HG03520 (cell line): ENCODE measurements around the gene HIVEP2.

Experiments used
- ATAC-seq: cut with Tn5 transposase; IDR thresholded peaks from one replicate; pipeline ENCODE4 v1.9.1; 2021; ENCODE audit warnings: mild to moderate bottlenecking, moderate library complexity; ENCODE audit not compliant: unreplicated experiment

The HIVEP2 gene

GRCh38 chr6:142751452-142751851 is 193.5 kb downstream of the HIVEP2 start:
- ATAC-seq: no peak

DNA sequence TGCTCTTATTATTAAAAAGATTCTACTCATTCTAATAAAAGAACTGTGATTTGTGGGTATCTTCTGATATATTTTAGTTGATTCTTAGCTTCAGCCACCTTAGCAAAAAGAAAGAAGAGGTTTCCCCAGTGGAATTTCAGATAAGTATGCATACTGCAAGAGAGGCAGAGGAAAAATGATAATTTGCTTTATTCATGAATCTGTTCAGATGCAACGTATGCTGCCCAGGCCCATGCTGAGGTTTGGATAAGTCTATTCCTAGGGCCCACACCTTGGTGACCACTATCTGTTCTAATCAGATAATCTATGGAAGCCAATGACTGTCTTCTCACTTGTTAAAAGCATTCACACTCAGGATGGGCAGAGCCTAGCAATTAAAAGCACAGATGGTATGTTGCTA is 194.0 kb downstream of the HIVEP2 start:
- no peak for ATAC-seq

- ATAC-seq: no peak
Observed at GRCh38 chr6:142749556-142749955, 195.4 kb downstream of the HIVEP2 start.

DNA sequence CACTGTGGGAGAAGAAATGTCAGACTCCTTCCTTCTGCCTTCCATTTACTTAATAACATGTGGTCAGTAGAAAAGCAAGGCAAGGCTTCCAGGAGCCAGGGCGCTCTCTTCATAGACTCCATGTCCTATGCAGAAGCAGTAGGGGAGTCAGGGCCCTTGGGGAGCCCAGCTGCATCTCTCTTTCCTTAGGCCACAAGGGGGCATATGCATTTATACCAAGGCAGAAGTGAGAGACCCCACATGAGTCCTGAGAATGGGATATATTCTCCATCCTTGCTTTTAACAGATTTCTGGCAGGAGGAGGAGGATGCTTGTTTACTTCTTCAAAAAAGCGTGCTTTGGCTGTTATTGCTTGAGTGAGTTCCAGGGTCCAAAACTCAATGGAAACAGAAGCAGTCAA is 198.5 kb downstream of the HIVEP2 start:
- ATAC-seq: no peak

DNA sequence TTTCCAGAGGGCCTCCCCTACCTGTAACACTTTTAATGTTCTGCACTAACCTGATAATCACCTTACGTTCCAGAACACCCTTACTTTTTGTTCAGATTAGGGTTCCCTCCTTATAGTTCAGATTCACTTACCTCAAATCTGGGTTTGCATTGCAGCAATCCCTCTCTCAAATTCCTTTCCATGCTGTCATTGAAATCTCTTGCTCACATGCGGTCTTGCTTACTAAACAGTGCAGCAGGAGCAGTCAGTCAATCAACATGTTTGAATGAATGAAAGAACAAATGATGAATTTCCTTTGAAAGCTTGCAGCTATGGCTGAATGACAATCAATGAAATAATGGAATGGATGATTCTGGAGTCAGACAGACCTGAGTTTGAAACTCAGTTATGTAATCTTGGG is 200.1 kb downstream of the HIVEP2 start:
- no peak for ATAC-seq

DNA sequence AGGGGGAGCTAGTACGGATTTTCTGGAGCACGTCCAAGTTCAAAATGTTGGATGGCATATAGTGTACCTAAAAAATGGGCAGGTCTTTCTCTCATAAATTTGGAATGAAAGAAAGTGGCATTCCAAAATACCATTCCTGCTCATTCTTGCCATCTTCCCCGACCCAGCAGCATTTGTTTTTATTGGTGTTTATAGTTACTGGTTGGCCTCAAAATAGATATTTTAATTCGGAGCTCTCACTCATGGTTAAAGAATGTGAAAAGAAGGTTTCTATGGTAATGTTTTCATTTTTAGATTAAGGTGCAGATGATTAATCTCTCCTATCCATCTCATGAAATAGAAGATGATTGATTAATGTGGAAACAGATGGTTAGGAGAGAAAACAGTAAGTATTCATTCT is 204.5 kb downstream of the HIVEP2 start:
- no peak for ATAC-seq

- ATAC-seq: no peak
Observed at GRCh38 chr6:142738731-142739130, 206.2 kb downstream of the HIVEP2 start.

DNA sequence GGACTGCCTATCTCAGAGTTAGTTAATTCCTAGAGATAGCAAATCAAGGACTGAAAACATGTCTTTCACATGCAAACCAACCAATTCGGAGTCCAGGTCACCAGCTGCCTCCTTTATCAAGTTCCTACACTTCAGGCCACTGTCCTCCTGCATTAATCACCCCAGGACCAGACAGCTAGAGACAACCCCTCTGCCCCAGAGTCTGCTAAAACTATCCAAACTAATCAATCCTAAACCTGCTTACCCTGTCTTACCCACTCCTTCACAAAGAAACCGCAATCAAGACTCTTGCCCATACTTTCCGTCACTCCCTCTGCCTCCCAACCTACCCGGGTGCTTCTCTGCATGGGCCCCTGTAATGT is 207.0 kb downstream of the HIVEP2 start:
- ATAC-seq: no peak

GRCh38 chr6:142737368-142738034 is 207.5 kb downstream of the HIVEP2 start:
- no peak for ATAC-seq

- no peak for ATAC-seq
Observed at GRCh38 chr6:142735204-142735603, 209.8 kb downstream of the HIVEP2 start.

DNA sequence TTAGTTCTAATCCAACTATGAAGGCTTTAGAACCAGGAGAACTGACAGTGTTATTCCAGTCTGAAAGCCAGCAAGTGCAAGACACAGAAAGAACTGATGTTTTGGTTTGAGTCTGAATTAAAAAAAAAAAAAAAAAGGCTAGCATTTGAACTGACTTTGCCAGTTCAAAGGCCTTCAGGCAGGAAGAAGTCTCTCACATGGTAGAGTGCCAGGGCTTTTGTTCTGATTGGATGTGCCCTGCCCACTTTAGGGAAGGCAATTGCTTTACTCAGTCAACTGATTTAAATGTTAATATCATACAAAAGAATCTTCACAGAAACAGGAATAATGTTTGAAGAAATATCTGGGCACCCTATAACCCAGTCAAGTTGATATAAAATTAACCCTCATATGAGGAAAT is 212.2 kb downstream of the HIVEP2 start:
- no peak for ATAC-seq

GRCh38 chr6:142731611-142732010 is 213.4 kb downstream of the HIVEP2 start:
- ATAC-seq: no peak

GRCh38 chr6:142729618-142730017 is 215.4 kb downstream of the HIVEP2 start:
- ATAC-seq: no peak

GRCh38 chr6:142728910-142729481 is 216.0 kb downstream of the HIVEP2 start:
- ATAC-seq: no peak

DNA sequence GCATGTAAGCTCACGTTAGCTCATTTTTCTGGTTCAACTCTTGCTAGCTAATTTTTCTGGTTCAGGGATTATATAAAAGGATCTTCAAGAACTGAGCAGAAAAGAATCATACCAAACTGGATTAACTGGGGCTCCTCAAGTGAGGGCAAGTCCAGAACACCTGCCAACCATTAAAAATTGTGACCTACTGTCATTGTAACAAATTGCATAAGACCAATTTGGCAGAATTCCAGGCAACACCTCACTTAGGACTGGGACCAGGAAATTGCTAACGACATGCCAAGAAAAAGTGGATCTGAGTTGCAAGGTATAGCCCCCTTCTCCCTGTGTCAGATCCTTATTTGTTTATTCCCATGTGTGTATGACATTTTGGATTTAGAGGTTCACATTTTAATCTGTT is 216.6 kb downstream of the HIVEP2 start:
- no peak for ATAC-seq

- no peak for ATAC-seq
Observed at GRCh38 chr6:142726616-142727015, 218.4 kb downstream of the HIVEP2 start.

DNA sequence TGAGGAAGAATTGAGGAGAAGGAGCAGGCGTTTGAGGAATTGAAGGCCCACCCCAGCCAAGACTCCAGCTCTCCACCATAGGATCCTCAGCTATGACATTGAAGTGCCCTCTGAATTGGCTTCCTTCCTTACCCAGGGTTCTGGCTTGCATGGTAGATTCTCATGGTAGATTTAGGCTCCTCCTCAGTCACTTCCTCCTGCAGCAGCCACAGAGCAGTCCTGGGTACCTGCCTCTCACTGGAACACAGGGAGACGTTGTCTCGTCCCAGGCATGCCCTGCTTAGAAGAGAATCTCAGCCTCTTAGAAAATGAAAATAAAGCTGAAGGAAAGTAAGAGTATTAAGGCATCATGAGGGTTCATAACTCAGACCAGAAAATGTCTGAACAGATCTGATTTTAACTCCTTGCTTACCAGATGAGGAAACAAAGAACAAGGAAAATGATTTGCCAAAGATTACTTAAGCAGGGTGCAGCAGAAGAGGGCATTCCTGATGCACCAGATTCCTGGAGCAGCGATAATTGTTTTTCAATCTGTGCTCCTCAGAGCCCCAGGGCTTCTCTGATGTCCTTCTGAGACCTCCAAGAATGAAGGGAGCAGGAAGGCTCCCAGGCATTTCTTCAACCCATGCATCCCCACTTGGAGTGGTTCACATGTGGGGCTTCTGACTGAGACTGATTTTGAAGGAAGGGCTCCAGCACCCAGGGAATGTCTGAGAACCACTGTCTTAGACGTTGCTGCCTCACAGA is 219.8 kb downstream of the HIVEP2 start:
- ATAC-seq: no peak

- no peak for ATAC-seq
Observed at GRCh38 chr6:142722841-142723240, 222.1 kb downstream of the HIVEP2 start.

DNA sequence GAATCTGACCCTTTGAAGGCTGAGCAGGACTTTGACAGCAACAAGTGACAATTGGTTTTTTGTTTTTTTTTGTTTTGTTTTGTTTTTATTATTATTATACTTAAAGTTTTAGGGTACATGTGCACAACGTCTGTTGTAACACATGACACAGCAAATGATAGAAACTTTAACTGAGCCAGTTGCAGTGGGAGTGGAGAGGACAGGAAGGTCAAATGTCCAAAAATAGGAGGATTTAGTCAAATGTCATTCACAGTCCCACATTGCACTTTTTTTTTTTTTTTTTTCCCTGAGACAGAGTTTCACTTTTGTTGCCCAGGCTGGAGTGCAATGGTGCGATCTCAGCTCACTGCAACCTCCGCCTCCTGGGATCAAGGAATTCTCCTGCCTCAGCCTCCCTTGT is 223.0 kb downstream of the HIVEP2 start:
- ATAC-seq: no peak

DNA sequence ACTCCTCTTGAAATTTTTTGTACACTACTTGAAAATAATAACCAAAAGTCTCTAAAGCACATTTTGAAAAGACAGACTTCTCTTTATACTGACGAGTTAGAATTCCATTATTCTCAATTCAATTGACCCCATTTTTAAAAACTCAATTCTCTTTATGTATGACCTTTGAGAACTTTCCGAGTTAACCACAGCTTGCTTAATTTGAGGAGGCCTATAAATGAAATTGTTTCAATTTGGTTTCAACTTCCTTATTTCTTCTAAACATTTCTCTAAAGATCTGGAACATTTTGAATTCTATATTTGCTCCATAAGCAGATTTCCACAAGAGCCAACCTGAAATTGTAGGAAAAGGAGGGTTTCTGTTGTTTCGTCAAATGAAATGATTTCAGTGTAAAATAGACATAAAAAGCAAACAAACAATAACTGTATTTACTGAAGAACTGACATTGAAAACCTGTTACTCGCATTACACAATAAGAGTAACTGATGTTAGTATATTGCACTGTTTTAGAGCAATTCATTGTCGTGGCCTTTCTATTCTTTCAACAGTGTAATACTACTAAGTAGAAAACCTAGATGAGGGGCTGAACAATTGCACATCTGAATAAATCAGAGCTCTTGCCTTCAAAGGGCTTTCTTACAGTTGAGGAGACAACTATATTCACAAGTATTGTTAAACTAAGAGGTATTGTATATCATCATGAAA is 223.6 kb downstream of the HIVEP2 start:
- no peak for ATAC-seq

DNA sequence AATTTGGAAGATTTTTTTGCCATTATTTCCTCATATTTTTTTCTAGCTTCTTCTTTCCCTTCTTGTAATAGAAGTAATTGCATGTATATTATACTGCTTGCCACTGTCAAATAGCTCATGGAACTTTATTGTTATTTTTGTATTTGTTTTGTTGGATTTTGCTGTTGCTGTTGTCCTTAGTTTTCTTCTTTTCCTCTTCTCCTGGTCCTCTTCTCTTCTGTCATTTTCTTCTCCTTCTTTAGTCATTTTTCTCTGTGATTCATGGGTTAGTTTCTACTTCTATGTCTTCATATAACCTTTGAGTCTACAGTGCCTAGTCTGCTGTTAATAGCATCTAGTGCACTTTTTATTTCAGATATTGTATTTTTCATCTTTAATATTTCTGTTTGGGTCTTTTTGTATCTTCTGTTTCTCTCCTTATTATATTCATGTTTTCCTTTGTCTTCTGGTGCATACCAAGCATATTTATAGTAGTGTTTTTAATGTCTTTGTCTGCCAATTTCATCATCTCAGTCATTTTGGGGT is 226.2 kb downstream of the HIVEP2 start:
- ATAC-seq: no peak

- ATAC-seq: no peak
Observed at GRCh38 chr6:142716097-142716496, 228.9 kb downstream of the HIVEP2 start.
